GM12865 (cell line): ENCODE results near the gene PAPOLB.

Experiments used
- DNase-seq: peaks from one replicate; pipeline ENCODE4 v3.0.0; 2010; ENCODE audit warnings: low read depth
- H3K4me3 ChIP-seq: 2 replicates; pipeline ENCODE4 v1.5.1; 2011; ENCODE audit warnings: mild to moderate bottlenecking, low read depth, low read length, control low read depth
- CTCF ChIP-seq: IDR thresholded peaks from 2 replicates; pipeline ENCODE4 v1.5.1; 2011; ENCODE audit warnings: low read length, control low read depth, low read depth, inconsistent platforms; ENCODE audit not compliant: insufficient read depth; ENCODE audit errors: missing control alignments

Gene PAPOLB

GRCh38 chr7:4841007-4841784 is 20.6 kb downstream of the PAPOLB start:
- no peak for TF ChIP-seq CTCF
- H3K4me3 ChIP-seq: no peak overlapping the region
- no peak for DNase-seq

GRCh38 chr7:4840079-4840501 is 21.7 kb downstream of the PAPOLB start:
- DNase-seq: no peak
- no peak for TF ChIP-seq CTCF
- H3K4me3 ChIP-seq: no peak overlapping the region

GRCh38 chr7:4838626-4839334 is 23.1 kb downstream of the PAPOLB start:
- no peak overlapping the region for H3K4me3 ChIP-seq
- DNase-seq: no peak
- no peak for TF ChIP-seq CTCF

- TF ChIP-seq CTCF: no peak
- H3K4me3 ChIP-seq: no peak overlapping the region
- DNase-seq: no peak
These were observed 23.8 kb downstream of the PAPOLB start for GRCh38 chr7:4837803-4838625.

GRCh38 chr7:4837041-4837802 is 24.6 kb downstream of the PAPOLB start:
- DNase-seq: no peak
- TF ChIP-seq CTCF: no peak
- no peak overlapping the region for H3K4me3 ChIP-seq

- no peak for TF ChIP-seq CTCF
- H3K4me3 ChIP-seq: no peak overlapping the region
- DNase-seq: no peak
These were observed 25.6 kb downstream of the PAPOLB start for GRCh38 chr7:4836206-4836661.
